HepG2 (cell line): ENCODE results near the gene ARHGEF3. TPM values are rescaled to one million over a fixed set of nuclear protein-coding genes. Genes with fewer than 3 reads are reported as not detected.

Experiments
- CBX1 ChIP-seq: IDR thresholded peaks from one replicate; pipeline ENCODE4 v1.6.1; 2016; ENCODE audit warnings: antibody characterized with exemption, low read depth
- DR1 ChIP-seq: sonication (generic); formaldehyde crosslinking; IDR thresholded peaks from 2 replicates; pipeline ENCODE4 v1.8.0; 2021; ENCODE audit warnings: mild to moderate bottlenecking, missing genetic modification reagents, inconsistent platforms
- EP300 ChIP-seq, 3 experiments: sonication (generic) in 1 of 3; formaldehyde crosslinking in 1 of 3; IDR thresholded peaks; 2 replicates each; pipeline versions ENCODE4 v1.5.1 to v1.6.1; 2011 to 2020; ENCODE audit warnings: low read depth in 2 of 3, low read length in 2 of 3, borderline replicate concordance in 1 of 3, improper control_type of control experiment in 1 of 3, mild to moderate bottlenecking in 1 of 3, missing genetic modification reagents in 1 of 3, moderate library complexity in 1 of 3
- HMG20B ChIP-seq: conservative IDR thresholded peaks from 2 replicates; pipeline ENCODE4 v1.6.1; 2016; ENCODE audit warnings: missing genetic modification reagents, missing compliant biosample characterization
- HOXA3 ChIP-seq: sonication (generic); formaldehyde crosslinking; IDR thresholded peaks from 2 replicates; pipeline ENCODE4 v1.5.0; 2020; ENCODE audit warnings: missing genetic modification reagents
- HOXA7 ChIP-seq: sonication (generic); formaldehyde crosslinking; IDR thresholded peaks from 2 replicates; pipeline ENCODE4 v1.8.1; 2022; ENCODE audit warnings: mild to moderate bottlenecking, missing genetic modification reagents, moderate library complexity
- MAFK ChIP-seq, 2 experiments: IDR thresholded peaks in 1 of 2; conservative IDR thresholded peaks in 1 of 2; 2 replicates each; pipeline ENCODE4 v1.6.1; 2011; ENCODE audit warnings: improper control_type of control experiment in 2 of 2, low read length in 2 of 2
- MLLT10 ChIP-seq: sonication (generic); formaldehyde crosslinking; IDR thresholded peaks from 2 replicates; pipeline ENCODE4 v1.4.0; 2020; ENCODE audit warnings: missing genetic modification reagents
- NCOR1 ChIP-seq: fragments of 200-600 bp; sonication (generic); IDR thresholded peaks from 2 replicates; pipeline ENCODE4 v1.7.0; 2017; ENCODE audit warnings: antibody characterized with exemption, low read length, borderline replicate concordance
- SALL1 ChIP-seq: sonication (generic); formaldehyde crosslinking; IDR thresholded peaks from 2 replicates; pipeline ENCODE4 v1.8.0; 2022; ENCODE audit warnings: mild to moderate bottlenecking, missing genetic modification reagents
- SIN3A ChIP-seq: IDR thresholded peaks from 2 replicates; pipeline ENCODE4 v1.6.1; 2011; ENCODE audit warnings: low read depth, mild to moderate bottlenecking, control low read depth, low read length, borderline replicate concordance
- SNRNP70 ChIP-seq: fragments of 200-400 bp; formaldehyde crosslinking; IDR thresholded peaks from 2 replicates; pipeline ENCODE4 v1.6.1; 2017; ENCODE audit warnings: mild to moderate bottlenecking, low read depth, low read length, moderate library complexity
- TBP ChIP-seq: sonication (generic); formaldehyde crosslinking; IDR thresholded peaks from 2 replicates; pipeline ENCODE4 v1.5.0; 2020; ENCODE audit warnings: missing genetic modification reagents
- TEAD3 ChIP-seq: optimal IDR thresholded peaks from 2 replicates; pipeline ENCODE3; 2016; ENCODE audit warnings: borderline replicate concordance
- THYN1 ChIP-seq: sonication (generic); formaldehyde crosslinking; IDR thresholded peaks from 2 replicates; pipeline ENCODE4 v1.8.1; 2023; ENCODE audit warnings: low read depth, mild to moderate bottlenecking, moderate library complexity, missing genetic modification reagents, borderline replicate concordance
- WIZ ChIP-seq: sonication (generic); formaldehyde crosslinking; IDR thresholded peaks from 2 replicates; pipeline ENCODE4 v1.5.1; 2020; ENCODE audit warnings: mild to moderate bottlenecking, missing genetic modification reagents
- YEATS4 ChIP-seq: sonication (generic); formaldehyde crosslinking; IDR thresholded peaks from 2 replicates; pipeline ENCODE4 v1.4.0; 2020; ENCODE audit warnings: missing genetic modification reagents, borderline replicate concordance
- ZEB1 ChIP-seq: IDR thresholded peaks from 2 replicates; pipeline ENCODE4 v1.6.1; 2012; ENCODE audit warnings: mild to moderate bottlenecking, low read depth, inconsistent platforms; ENCODE audit not compliant: insufficient replicate concordance
- ZNF12 ChIP-seq: sonication (generic); formaldehyde crosslinking; IDR thresholded peaks from 2 replicates; pipeline ENCODE4 v1.5.0; 2020; ENCODE audit warnings: missing genetic modification reagents
- ZNF180 ChIP-seq: sonication (generic); formaldehyde crosslinking; IDR thresholded peaks from 2 replicates; pipeline ENCODE4 v1.4.0; 2020; ENCODE audit warnings: low read depth, missing genetic modification reagents, borderline replicate concordance
- ZNF232 ChIP-seq: sonication (generic); formaldehyde crosslinking; IDR thresholded peaks from 2 replicates; pipeline ENCODE4 v1.4.0; 2020; ENCODE audit warnings: missing genetic modification reagents, borderline replicate concordance
- ZNF335 ChIP-seq: sonication (generic); formaldehyde crosslinking; IDR thresholded peaks from 2 replicates; pipeline ENCODE4 v1.4.0; 2020; ENCODE audit warnings: missing genetic modification reagents
- ZNF446 ChIP-seq: sonication (generic); formaldehyde crosslinking; IDR thresholded peaks from 2 replicates; pipeline ENCODE4 v1.5.0; 2020; ENCODE audit warnings: mild to moderate bottlenecking, missing genetic modification reagents
- ZNF790 ChIP-seq: sonication (generic); formaldehyde crosslinking; IDR thresholded peaks from 2 replicates; pipeline ENCODE4 v1.8.0; 2022; ENCODE audit warnings: missing genetic modification reagents, mild to moderate bottlenecking, borderline replicate concordance
- polyA plus RNA-seq, 8 experiments: library from polyadenylated mRNA; depleted of rRNA in 3 of 8; stranded (reverse) in 7 of 8; unstranded in 1 of 8; fragments of >200 nt; fragmentation: Illumina TruSeq in 4 of 8; extraction: Trizol in 4 of 8; gene quantifications; 2 replicates each; pipeline versions ENCODE4 v1.2.1 to v1.2.3, GENCODE V29; 2011 to 2016; ENCODE audit warnings: low read depth in 4 of 8, missing spikeins in 1 of 8, mixed read lengths in 1 of 8; ENCODE audit not compliant: insufficient read depth in 1 of 8
- total RNA-seq, 5 experiments: library from RNA; depleted of rRNA; stranded (reverse); fragments of >200 nt; fragmentation: Illumina TruSeq; extraction: Trizol; gene quantifications; 2 replicates each; pipeline ENCODE4 v1.2.3, GENCODE V29; 2016; ENCODE audit warnings: low read depth in 1 of 5
- TF ChIP-seq, protein P1 (sequence below): sonication (generic); formaldehyde crosslinking; IDR thresholded peaks from 2 replicates; pipeline ENCODE4 v1.4.0; 2020; ENCODE audit warnings: missing genetic modification reagents, borderline replicate concordance
- TF ChIP-seq, protein P2 (sequence below): IDR thresholded peaks from 2 replicates; pipeline ENCODE4 v1.6.1; 2016; ENCODE audit warnings: low read depth, control low read depth

Gene ARHGEF3
- total and polyA plus RNA-seq, 2 of the 13 experiments (the other 11 are each of a cell fraction or from before 2014, with no cell fraction given): 14.8 to 23.1 TPM

DNA sequence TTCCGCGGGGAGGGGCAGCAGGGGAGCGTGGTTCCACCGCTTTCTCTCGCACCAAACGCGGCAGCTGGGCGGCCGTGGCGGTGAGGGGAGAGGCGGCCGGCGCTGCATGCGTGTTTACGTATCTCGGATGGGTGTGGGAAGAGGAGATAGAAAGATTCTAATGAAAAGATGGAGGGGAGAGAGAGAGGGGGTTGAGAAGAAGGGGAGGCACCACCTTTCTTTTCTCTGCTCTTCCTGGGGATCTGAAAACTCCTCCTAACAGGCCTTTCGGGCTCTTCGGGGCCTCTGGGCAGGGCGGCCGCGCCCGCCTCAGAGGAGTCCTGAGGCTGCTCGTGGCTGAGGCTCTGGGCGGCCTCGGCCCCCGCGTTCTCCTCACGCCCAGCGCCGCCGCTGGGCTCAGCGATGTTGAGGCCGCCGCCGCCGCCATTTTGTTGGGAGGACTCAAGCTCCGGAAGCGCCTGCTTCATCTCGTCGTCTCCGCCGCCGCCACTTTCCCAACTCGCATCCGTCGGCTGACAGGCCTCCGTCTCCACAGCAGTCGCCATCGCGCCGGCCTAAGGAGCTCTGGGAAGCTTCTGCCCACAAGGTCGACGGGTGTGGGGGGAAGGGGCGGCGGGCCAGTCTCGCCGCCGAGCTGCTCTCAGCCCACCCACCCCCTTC is 119.2 kb downstream of the ARHGEF3 start (continued):
- TF ChIP-seq THYN1 (CRISPR knock-in tag) (no peak), WIZ (CRISPR knock-in tag) (peak; percentile 15; the same call in 1 of the 2 replicates), HOXA3 (CRISPR knock-in tag) (no peak), ZEB1 (peak; percentile 21), SNRNP70 (no peak), ZNF232 (CRISPR knock-in tag) (no peak), CBX1 (no peak), HMG20B (CRISPR knock-in tag) (no peak), TBP (CRISPR knock-in tag) (no peak), MLLT10 (no peak), ZNF335 (CRISPR knock-in tag) (0 out of 2 replicates have a peak, but pooled peaks have one; percentile 11), EP300 (IDR thresholded peaks at IDR 0.05; ENCODE audit: low read depth in 2 of 2, low read length in 2 of 2) (no peak), EP300 (CRISPR knock-in tag; IDR thresholded peaks at IDR 0.05; ENCODE audit: borderline replicate concordance) (no peak), SALL1 (CRISPR knock-in tag) (peak; percentile 64; the same call in 1 of the 2 replicates), MAFK (conservative IDR thresholded peaks at IDR 0.05 in 1 of 2, IDR thresholded peaks at IDR 0.05 in 1 of 2; ENCODE audit: low read length in 2 of 2) (no peak), ZNF180 (CRISPR knock-in tag) (no peak), HOXA7 (CRISPR knock-in tag) (no peak), NCOR1 (no peak), ZNF446 (CRISPR knock-in tag) (peak; percentile 61; the same call in 1 of the 2 replicates), ZNF790 (CRISPR knock-in tag) (0 out of 2 replicates have a peak, but pooled peaks have one; percentile 7), SIN3A (0 out of 2 replicates have a peak, but pooled peaks have one; percentile 46), YEATS4 (peak; percentile 69; the same call in 1 of the 2 replicates), ZNF12 (CRISPR knock-in tag) (peak; percentile 7; the same call in 1 of the 2 replicates), TEAD3 (CRISPR knock-in tag) (peak; percentile 7), DR1 (CRISPR knock-in tag) (no peak)
- TF ChIP-seq, protein P1, sequence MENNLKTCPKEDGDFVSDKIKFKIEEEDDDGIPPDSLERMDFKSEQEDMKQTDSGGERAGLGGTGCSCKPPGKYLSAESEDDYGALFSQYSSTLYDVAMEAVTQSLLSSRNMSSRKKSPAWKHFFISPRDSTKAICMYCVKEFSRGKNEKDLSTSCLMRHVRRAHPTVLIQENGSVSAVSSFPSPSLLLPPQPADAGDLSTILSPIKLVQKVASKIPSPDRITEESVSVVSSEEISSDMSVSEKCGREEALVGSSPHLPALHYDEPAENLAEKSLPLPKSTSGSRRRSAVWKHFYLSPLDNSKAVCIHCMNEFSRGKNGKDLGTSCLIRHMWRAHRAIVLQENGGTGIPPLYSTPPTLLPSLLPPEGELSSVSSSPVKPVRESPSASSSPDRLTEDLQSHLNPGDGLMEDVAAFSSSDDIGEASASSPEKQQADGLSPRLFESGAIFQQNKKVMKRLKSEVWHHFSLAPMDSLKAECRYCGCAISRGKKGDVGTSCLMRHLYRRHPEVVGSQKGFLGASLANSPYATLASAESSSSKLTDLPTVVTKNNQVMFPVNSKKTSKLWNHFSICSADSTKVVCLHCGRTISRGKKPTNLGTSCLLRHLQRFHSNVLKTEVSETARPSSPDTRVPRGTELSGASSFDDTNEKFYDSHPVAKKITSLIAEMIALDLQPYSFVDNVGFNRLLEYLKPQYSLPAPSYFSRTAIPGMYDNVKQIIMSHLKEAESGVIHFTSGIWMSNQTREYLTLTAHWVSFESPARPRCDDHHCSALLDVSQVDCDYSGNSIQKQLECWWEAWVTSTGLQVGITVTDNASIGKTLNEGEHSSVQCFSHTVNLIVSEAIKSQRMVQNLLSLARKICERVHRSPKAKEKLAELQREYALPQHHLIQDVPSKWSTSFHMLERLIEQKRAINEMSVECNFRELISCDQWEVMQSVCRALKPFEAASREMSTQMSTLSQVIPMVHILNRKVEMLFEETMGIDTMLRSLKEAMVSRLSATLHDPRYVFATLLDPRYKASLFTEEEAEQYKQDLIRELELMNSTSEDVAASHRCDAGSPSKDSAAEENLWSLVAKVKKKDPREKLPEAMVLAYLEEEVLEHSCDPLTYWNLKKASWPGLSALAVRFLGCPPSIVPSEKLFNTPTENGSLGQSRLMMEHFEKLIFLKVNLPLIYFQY (CRISPR knock-in tag): no peak
- TF ChIP-seq, protein P2, sequence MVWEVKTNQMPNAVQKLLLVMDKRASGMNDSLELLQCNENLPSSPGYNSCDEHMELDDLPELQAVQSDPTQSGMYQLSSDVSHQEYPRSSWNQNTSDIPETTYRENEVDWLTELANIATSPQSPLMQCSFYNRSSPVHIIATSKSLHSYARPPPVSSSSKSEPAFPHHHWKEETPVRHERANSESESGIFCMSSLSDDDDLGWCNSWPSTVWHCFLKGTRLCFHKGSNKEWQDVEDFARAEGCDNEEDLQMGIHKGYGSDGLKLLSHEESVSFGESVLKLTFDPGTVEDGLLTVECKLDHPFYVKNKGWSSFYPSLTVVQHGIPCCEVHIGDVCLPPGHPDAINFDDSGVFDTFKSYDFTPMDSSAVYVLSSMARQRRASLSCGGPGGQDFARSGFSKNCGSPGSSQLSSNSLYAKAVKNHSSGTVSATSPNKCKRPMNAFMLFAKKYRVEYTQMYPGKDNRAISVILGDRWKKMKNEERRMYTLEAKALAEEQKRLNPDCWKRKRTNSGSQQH: no peak
